ENCODE results near the gene SC5D.
A peak's percentile ranks its signal among the peaks of the same experiment; 100 is the strongest.

GRCh38 chr11:121334973-121335710, 42.6 kb downstream of the SC5D start:
- no peak for TF ChIP-seq POLR2A (IDR thresholded peaks at IDR 0.05)
- TF ChIP-seq CTCF (IDR thresholded peaks at IDR 0.05) = peak in 1 of 3 donors; percentile 9

All from ovary (tissue), 3 donors.